ENCODE measurements around the gene IL17B.

Gene IL17B

GRCh38 chr5:149414405-149415065, 35.4 kb upstream of the IL17B start:
- no peak for DNase-seq

- DNase-seq, result no peak
These were observed 34.6 kb upstream of the IL17B start for GRCh38 chr5:149413477-149414210.

GRCh38 chr5:149412783-149413476, 33.8 kb upstream of the IL17B start:
- DNase-seq, result no peak

GRCh38 chr5:149411738-149412519, 32.8 kb upstream of the IL17B start:
- DNase-seq, result no peak

- DNase-seq, result no peak
These were observed 31.8 kb upstream of the IL17B start for GRCh38 chr5:149410721-149411432.

- DNase-seq, result no peak
These were observed 31.0 kb upstream of the IL17B start for GRCh38 chr5:149410071-149410470.

- no peak for DNase-seq
These were observed 30.3 kb upstream of the IL17B start for GRCh38 chr5:149409268-149409948.

- DNase-seq, result no peak
These were observed 29.4 kb upstream of the IL17B start for GRCh38 chr5:149408252-149409099.

GRCh38 chr5:149407323-149408251, 28.5 kb upstream of the IL17B start:
- no peak for DNase-seq

- no peak for DNase-seq
These were observed 27.9 kb upstream of the IL17B start for GRCh38 chr5:149406979-149407306.

- DNase-seq, result no peak
These were observed 27.3 kb upstream of the IL17B start for GRCh38 chr5:149406203-149406978.

GRCh38 chr5:149405550-149406202, 26.6 kb upstream of the IL17B start:
- DNase-seq, result no peak

- no peak for DNase-seq
These were observed 25.9 kb upstream of the IL17B start for GRCh38 chr5:149404746-149405549.

GRCh38 chr5:149403923-149404745, 25.0 kb upstream of the IL17B start:
- DNase-seq, result no peak

- DNase-seq, result no peak
These were observed 23.2 kb upstream of the IL17B start for GRCh38 chr5:149402291-149402690.

- no peak for DNase-seq
These were observed 22.0 kb upstream of the IL17B start for GRCh38 chr5:149401051-149401450.

- DNase-seq, result no peak
These were observed 21.2 kb upstream of the IL17B start for GRCh38 chr5:149400304-149400703.
